Activated B cell treated with CpG ODN at 0.5 μM for 24 hours (primary cell): ENCODE results near the gene WDR64. TPM values are rescaled to one million over a fixed set of nuclear protein-coding genes. Genes with fewer than 3 reads are reported as not detected.

ENCODE experiments used
- ATAC-seq: fragments of 200-7000 bp; cut with Tn5 transposase; one replicate; pipeline ENCODE4 v1.10.0; 2021; ENCODE audit warnings: low read depth, mild to moderate bottlenecking, moderate library complexity
- CTCF ChIA-PET: fragments of 350-600 bp; sonication (Branson Sonifier 250); formaldehyde crosslinking; loops from one replicate; lab custom pipeline; 2021; ENCODE audit warnings: antibody characterized with exemption; lab: Charles Lee
- POLR2A ChIA-PET: fragments of 350-600 bp; sonication (Branson Sonifier 250); formaldehyde crosslinking; loops from one replicate; lab custom pipeline; 2021; ENCODE audit warnings: antibody characterized with exemption; lab: Charles Lee
- DNase-seq: peaks from one replicate; pipeline ENCODE4 v3.0.0; 2022
- H3K27ac Mint-ChIP-seq: one replicate; pipeline ENCODE4 v1.8.0; 2020; ENCODE audit warnings: mixed read lengths
- H3K27me3 Mint-ChIP-seq: one replicate; pipeline ENCODE4 v1.8.0; 2021; ENCODE audit warnings: mixed read lengths
- H3K36me3 Mint-ChIP-seq: one replicate; pipeline ENCODE4 v1.8.0; 2021; ENCODE audit warnings: low read depth, mixed read lengths
- H3K4me1 Mint-ChIP-seq: one replicate; pipeline ENCODE4 v1.8.0; 2021; ENCODE audit warnings: mixed read lengths
- H3K4me3 Mint-ChIP-seq: one replicate; pipeline ENCODE4 v1.8.0; 2020; ENCODE audit warnings: mild to moderate bottlenecking, mixed read lengths
- H3K9me3 Mint-ChIP-seq: one replicate; pipeline ENCODE4 v1.8.0; 2020; ENCODE audit warnings: mixed read lengths
- intact Hi-C: fragments of 100-400 bp; cut with micrococcal nuclease; formaldehyde crosslinking; loops from one replicate; pipeline ENCODE4 v1.15.1; 2024
- total RNA-seq: library from RNA; stranded (reverse); gene quantifications from 2 replicates; pipeline ENCODE4 v1.2.3, GENCODE V29; 2022
- TF ChIP-seq, protein P1 (sequence below): fragments of 200-600 bp; IDR thresholded peaks from one replicate; pipeline ENCODE4 v1.8.0; 2022; ENCODE audit warnings: antibody characterized with exemption, mild to moderate bottlenecking

The WDR64 gene
- total RNA-seq, 1 donor from 2014 or later = 0.58 TPM

GRCh38 chr1:241829468-241829867, 177.4 kb downstream of the WDR64 start:
- no peak for ATAC-seq
- POLR2A ChIA-PET = no interaction called here

GRCh38 chr1:241834733-241835377, 182.8 kb downstream of the WDR64 start:
- peaks cover 10% of the 10 kb centered on the region for H3K4me1 Mint-ChIP-seq
- H3K4me3 Mint-ChIP-seq = no peak overlapping the region
- ATAC-seq (no peak), DNase-seq (no peak)
- TF ChIP-seq, protein P1, sequence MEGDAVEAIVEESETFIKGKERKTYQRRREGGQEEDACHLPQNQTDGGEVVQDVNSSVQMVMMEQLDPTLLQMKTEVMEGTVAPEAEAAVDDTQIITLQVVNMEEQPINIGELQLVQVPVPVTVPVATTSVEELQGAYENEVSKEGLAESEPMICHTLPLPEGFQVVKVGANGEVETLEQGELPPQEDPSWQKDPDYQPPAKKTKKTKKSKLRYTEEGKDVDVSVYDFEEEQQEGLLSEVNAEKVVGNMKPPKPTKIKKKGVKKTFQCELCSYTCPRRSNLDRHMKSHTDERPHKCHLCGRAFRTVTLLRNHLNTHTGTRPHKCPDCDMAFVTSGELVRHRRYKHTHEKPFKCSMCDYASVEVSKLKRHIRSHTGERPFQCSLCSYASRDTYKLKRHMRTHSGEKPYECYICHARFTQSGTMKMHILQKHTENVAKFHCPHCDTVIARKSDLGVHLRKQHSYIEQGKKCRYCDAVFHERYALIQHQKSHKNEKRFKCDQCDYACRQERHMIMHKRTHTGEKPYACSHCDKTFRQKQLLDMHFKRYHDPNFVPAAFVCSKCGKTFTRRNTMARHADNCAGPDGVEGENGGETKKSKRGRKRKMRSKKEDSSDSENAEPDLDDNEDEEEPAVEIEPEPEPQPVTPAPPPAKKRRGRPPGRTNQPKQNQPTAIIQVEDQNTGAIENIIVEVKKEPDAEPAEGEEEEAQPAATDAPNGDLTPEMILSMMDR = no peak
- CTCF ChIA-PET = interaction anchor here (1.1 to 2.6 kb wide), 3 partner anchors 23 to 303 kb away, joined by 3 to 7 read pairs (median 4); partner anchors contain the start of gene KMO
- no peaks in the 10 kb centered on the region for H3K27me3 Mint-ChIP-seq
- no peak overlapping the region for H3K27ac Mint-ChIP-seq
- POLR2A ChIA-PET = interaction anchor here (0.6 kb wide), 1 partner anchor 32 kb away, joined by 5 read pairs; no protein-coding TSS in a partner anchor
- intact Hi-C loops = loop anchor here (1.0 to 10.0 kb wide), 3 partner anchors 180 to 304 kb away; no protein-coding TSS in a partner anchor
- H3K9me3 Mint-ChIP-seq = no peaks in the 10 kb centered on the region
- no peaks in the 10 kb centered on the region for H3K36me3 Mint-ChIP-seq

More at GRCh38 chr1:241829468-241829867, 177.4 kb downstream of the WDR64 start:
- H3K36me3 Mint-ChIP-seq = no peaks in the 10 kb centered on the region
- no peak overlapping the region for H3K4me3 Mint-ChIP-seq
- no peak overlapping the region for H3K27ac Mint-ChIP-seq
- peaks cover 6% of the 10 kb centered on the region for H3K27me3 Mint-ChIP-seq
- H3K4me1 Mint-ChIP-seq = no peaks in the 10 kb centered on the region
- CTCF ChIA-PET = no interaction called here
- TF ChIP-seq, protein P1 = no peak
- no peak for DNase-seq
- intact Hi-C loops = no loop called here
- H3K9me3 Mint-ChIP-seq = no peaks in the 10 kb centered on the region

GRCh38 chr1:241836941-241837340, 184.9 kb downstream of the WDR64 start:
- TF ChIP-seq, protein P1 = no peak
- Mint-ChIP-seq H3K36me3 (no peaks in the 10 kb centered on the region), H3K9me3 (no peaks in the 10 kb centered on the region), H3K27me3 (no peaks in the 10 kb centered on the region), H3K4me3 (no peak overlapping the region), H3K27ac (no peak overlapping the region), H3K4me1 (peaks cover 17% of the 10 kb centered on the region)
- ATAC-seq (no peak), DNase-seq (no peak)
- ChIA-PET CTCF (no interaction called here), POLR2A (no interaction called here)
- intact Hi-C loops = loop anchor here (10.0 kb wide), 1 partner anchor 178 kb away; no protein-coding TSS in a partner anchor

DNA sequence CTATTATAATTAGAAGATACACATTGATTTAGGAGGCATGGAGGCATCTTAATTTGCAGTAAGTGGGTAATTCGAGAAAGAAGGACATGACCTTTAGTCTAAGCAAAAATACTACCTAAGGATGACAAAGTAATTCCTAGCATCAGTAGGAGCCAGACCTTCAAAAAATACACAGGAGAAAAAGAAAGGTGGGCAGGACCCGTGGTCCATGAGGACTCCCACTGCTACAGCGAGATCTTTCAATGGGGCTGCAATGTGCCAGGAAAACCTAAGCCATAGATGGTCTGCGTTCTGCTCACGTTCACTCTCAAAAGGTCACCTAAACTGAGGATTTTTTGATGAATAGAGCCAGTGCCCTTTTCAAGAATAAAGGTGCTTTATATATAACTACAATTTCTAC, 185.3 kb downstream of the WDR64 start:
- intact Hi-C loops = loop anchor here (10.0 kb wide), 1 partner anchor 177 kb away; no protein-coding TSS in a partner anchor
- Mint-ChIP-seq H3K9me3 (no peaks in the 10 kb centered on the region), H3K36me3 (no peaks in the 10 kb centered on the region), H3K27me3 (no peaks in the 10 kb centered on the region), H3K4me3 (no peak overlapping the region), H3K27ac (no peak overlapping the region), H3K4me1 (peaks cover 17% of the 10 kb centered on the region)
- ATAC-seq (no peak), DNase-seq (no peak)
- ChIA-PET CTCF (no interaction called here), POLR2A (no interaction called here)
- TF ChIP-seq, protein P1 = no peak

- ChIA-PET POLR2A (interaction anchor here (0.7 kb wide), 1 partner anchor 181 kb away, joined by 3 read pairs; no protein-coding TSS in a partner anchor), CTCF (interaction anchor here (0.7 kb wide), 1 partner anchor 227 kb away, joined by 5 read pairs; no protein-coding TSS in a partner anchor)
- ATAC-seq (no peak), DNase-seq (no peak)
- no peak overlapping the region for H3K4me3 Mint-ChIP-seq
- intact Hi-C loops = loop anchor here (10.0 kb wide), 1 partner anchor 177 kb away; no protein-coding TSS in a partner anchor
- H3K27ac Mint-ChIP-seq = no peak overlapping the region
- no peaks in the 10 kb centered on the region for H3K36me3 Mint-ChIP-seq
- H3K9me3 Mint-ChIP-seq = no peaks in the 10 kb centered on the region
- peaks cover 17% of the 10 kb centered on the region for H3K4me1 Mint-ChIP-seq
- TF ChIP-seq, protein P1 = no peak
- H3K27me3 Mint-ChIP-seq = no peaks in the 10 kb centered on the region
Measured at GRCh38 chr1:241837901-241838300, 185.8 kb downstream of the WDR64 start.
